K562 (cell line): Measurements from ENCODE around the gene BRPF1. TPM values are rescaled to one million over a fixed set of nuclear protein-coding genes. Genes with fewer than 3 reads are reported as not detected.

Experiments
- DNMT1 ChIP-seq: fragments of 450-650 bp; IDR thresholded peaks from 2 replicates; pipeline ENCODE4 v1.6.1; 2016; ENCODE audit warnings: antibody characterized with exemption, mild to moderate bottlenecking
- E2F1 ChIP-seq: sonication (generic); formaldehyde crosslinking; IDR thresholded peaks from 2 replicates; pipeline ENCODE4 v1.8.1; 2023; ENCODE audit warnings: mild to moderate bottlenecking, missing genetic modification reagents, moderate library complexity
- E2F6 ChIP-seq, 2 experiments: IDR thresholded peaks; 2 replicates each; pipeline ENCODE4 v1.6.1; 2011; ENCODE audit warnings: borderline replicate concordance in 1 of 2, control low read depth in 1 of 2, low read depth in 1 of 2, low read length in 1 of 2, mild to moderate bottlenecking in 1 of 2, mixed read lengths in 1 of 2, moderate library complexity in 1 of 2; ENCODE audit not compliant: insufficient read depth in 1 of 2, insufficient read length in 1 of 2, poor library complexity in 1 of 2, severe bottlenecking in 1 of 2; ENCODE audit errors: extremely low read depth in 1 of 2
- ELF4 ChIP-seq: fragments of 450-650 bp; formaldehyde crosslinking; IDR thresholded peaks from 2 replicates; pipeline ENCODE4 v1.4.0; 2022; ENCODE audit warnings: missing genetic modification characterization
- EP300 ChIP-seq: IDR thresholded peaks from 2 replicates; pipeline ENCODE4 v1.6.1; 2012; ENCODE audit warnings: low read length, improper control_type of control experiment
- FUS ChIP-seq: fragments of 200-400 bp; formaldehyde crosslinking; optimal IDR thresholded peaks from 2 replicates; pipeline ENCODE3; 2017; ENCODE audit warnings: low read depth, low read length
- ILF3 ChIP-seq: fragments of 450-650 bp; IDR thresholded peaks from 2 replicates; pipeline ENCODE4 v1.6.1; 2018; ENCODE audit warnings: antibody characterized with exemption, mild to moderate bottlenecking, moderate library complexity, borderline replicate concordance
- KDM1A ChIP-seq, 2 experiments: fragments of 450-650 bp; IDR thresholded peaks; 2 replicates each; pipeline ENCODE4 v1.6.1; 2016; ENCODE audit warnings: mild to moderate bottlenecking in 2 of 2
- LEF1 ChIP-seq: fragments of 450-650 bp; IDR thresholded peaks from 2 replicates; pipeline ENCODE4 v1.6.1; 2016; ENCODE audit warnings: mild to moderate bottlenecking
- MTA2 ChIP-seq: fragments of 450-650 bp; IDR thresholded peaks from 2 replicates; pipeline ENCODE4 v1.6.1; 2016; ENCODE audit warnings: low read depth
- PRPF4 ChIP-seq: fragments of 200-400 bp; formaldehyde crosslinking; IDR thresholded peaks from one replicate; pipeline ENCODE4 v1.6.1; 2017; ENCODE audit warnings: low read length, low read depth, mild to moderate bottlenecking; ENCODE audit not compliant: insufficient read depth, poor library complexity, severe bottlenecking
- RBM39 ChIP-seq: fragments of 200-400 bp; formaldehyde crosslinking; optimal IDR thresholded peaks from 2 replicates; pipeline ENCODE3; 2018; ENCODE audit warnings: low read depth, low read length
- SAFB2 ChIP-seq: fragments of 200-400 bp; formaldehyde crosslinking; IDR thresholded peaks from 2 replicates; pipeline ENCODE4 v1.6.1; 2018; ENCODE audit warnings: borderline replicate concordance, low read length, low read depth, moderate library complexity; ENCODE audit not compliant: severe bottlenecking
- SIRT6 ChIP-seq: IDR thresholded peaks from one replicate; pipeline ENCODE4 v1.6.1; 2012; ENCODE audit warnings: low read depth, mild to moderate bottlenecking, control low read depth, inconsistent platforms, low read length, moderate library complexity
- SMARCA5 ChIP-seq: fragments of 450-650 bp; IDR thresholded peaks from 2 replicates; pipeline ENCODE4 v1.6.1; 2016
- SRSF7 ChIP-seq: fragments of 200-400 bp; formaldehyde crosslinking; optimal IDR thresholded peaks from 2 replicates; pipeline ENCODE3; 2017; ENCODE audit warnings: mild to moderate bottlenecking, low read depth, low read length
- TCFL5 ChIP-seq: fragments of 250-450 bp; sonication (Bioruptor Pico); conservative IDR thresholded peaks from 2 replicates; pipeline ENCODE4 v1.6.1; 2021; ENCODE audit warnings: mild to moderate bottlenecking, moderate library complexity, matching md5 sums
- USF1 ChIP-seq: sonication (generic); formaldehyde crosslinking; IDR thresholded peaks from 2 replicates; pipeline ENCODE4 v1.9.0; 2022; ENCODE audit warnings: mild to moderate bottlenecking, missing genetic modification reagents
- XRCC3 ChIP-seq: fragments of 450-650 bp; IDR thresholded peaks from 2 replicates; pipeline ENCODE4 v1.6.1; 2017; ENCODE audit warnings: mild to moderate bottlenecking, moderate library complexity
- ZBTB8A ChIP-seq: fragments of 450-650 bp; IDR thresholded peaks from 2 replicates; pipeline ENCODE4 v1.6.1; 2018; ENCODE audit warnings: mild to moderate bottlenecking, moderate library complexity; ENCODE audit not compliant: partially characterized antibody
- ZC3H8 ChIP-seq: fragments of 450-650 bp; IDR thresholded peaks from 2 replicates; pipeline ENCODE4 v1.6.1; 2017
- ZNF24 ChIP-seq: fragments of 450-650 bp; IDR thresholded peaks from 2 replicates; pipeline ENCODE4 v1.6.1; 2016
- ZNF436 ChIP-seq: fragments of 250-450, 450-650 bp; sonication (Bioruptor Pico); formaldehyde crosslinking; IDR thresholded peaks from 2 replicates; pipeline ENCODE4 v1.7.0; 2020; ENCODE audit warnings: mild to moderate bottlenecking
- polyA plus RNA-seq, 8 experiments: library from polyadenylated mRNA; depleted of rRNA in 4 of 8; stranded (reverse) in 5 of 8; unstranded in 3 of 8; fragments of >200 nt; fragmentation: Nextera tagmentation in 2 of 8; fragmentation: Illumina TruSeq in 1 of 8; extraction: Ambion mirVana in 2 of 8; extraction: Trizol in 1 of 8; gene quantifications; 2 replicates each; pipeline versions ENCODE4 v1.2.1 to v1.2.3, GENCODE V29; 2011 to 2014; ENCODE audit warnings: inconsistent platforms in 1 of 8, missing spikeins in 1 of 8
- total RNA-seq, 7 experiments: library from RNA; depleted of rRNA in 6 of 7; stranded (reverse); fragments of >200 nt in 6 of 7; fragmentation: Illumina TruSeq in 2 of 7; extraction: Trizol in 2 of 7; gene quantifications; 2 replicates each; pipeline versions ENCODE4 v1.2.1 to v1.2.3, GENCODE V29; 2011 to 2021; ENCODE audit warnings: low replicate concordance in 1 of 7
- TF ChIP-seq, protein P1 (sequence below): IDR thresholded peaks from 3 replicates; pipeline ENCODE4 v1.6.1; 2011; ENCODE audit warnings: borderline replicate concordance, mild to moderate bottlenecking, moderate library complexity; ENCODE audit not compliant: insufficient read length; ENCODE audit errors: extremely low read depth

The BRPF1 gene
- total and polyA plus RNA-seq, 9 of the 15 experiments (the other 6 are each of a cell fraction or from before 2014, with no cell fraction given), result 1.1 to 40.2 (median 23.5) TPM

- TF ChIP-seq E2F6 (IDR thresholded peaks at IDR 0.05; ENCODE audit: borderline replicate concordance in 1 of 2, extremely low read depth in 1 of 2, insufficient read depth in 1 of 2, insufficient read length in 1 of 2, low read depth in 1 of 2, low read length in 1 of 2, poor library complexity in 1 of 2, severe bottlenecking in 1 of 2) (peak in 1 of 2 experiments; percentile 43), XRCC3 (no peak), ELF4 (CRISPR knock-in tag) (0 out of 2 replicates have a peak, but pooled peaks have one; percentile 1), ZBTB8A (no peak), PRPF4 (no peak), SAFB2 (no peak), USF1 (CRISPR knock-in tag) (no peak), KDM1A (IDR thresholded peaks at IDR 0.05) (no peak; a peak in 1 of 4 replicates), EP300 (no peak), TCFL5 (CRISPR knock-in tag) (no peak), SIRT6 (no peak), SMARCA5 (no peak), ILF3 (no peak), FUS (no peak), MTA2 (no peak), RBM39 (no peak), LEF1 (no peak), SRSF7 (no peak), ZC3H8 (no peak), ZNF24 (no peak), ZNF436 (CRISPR knock-in tag) (no peak), E2F1 (CRISPR knock-in tag) (no peak), DNMT1 (no peak)
- TF ChIP-seq, protein P1, sequence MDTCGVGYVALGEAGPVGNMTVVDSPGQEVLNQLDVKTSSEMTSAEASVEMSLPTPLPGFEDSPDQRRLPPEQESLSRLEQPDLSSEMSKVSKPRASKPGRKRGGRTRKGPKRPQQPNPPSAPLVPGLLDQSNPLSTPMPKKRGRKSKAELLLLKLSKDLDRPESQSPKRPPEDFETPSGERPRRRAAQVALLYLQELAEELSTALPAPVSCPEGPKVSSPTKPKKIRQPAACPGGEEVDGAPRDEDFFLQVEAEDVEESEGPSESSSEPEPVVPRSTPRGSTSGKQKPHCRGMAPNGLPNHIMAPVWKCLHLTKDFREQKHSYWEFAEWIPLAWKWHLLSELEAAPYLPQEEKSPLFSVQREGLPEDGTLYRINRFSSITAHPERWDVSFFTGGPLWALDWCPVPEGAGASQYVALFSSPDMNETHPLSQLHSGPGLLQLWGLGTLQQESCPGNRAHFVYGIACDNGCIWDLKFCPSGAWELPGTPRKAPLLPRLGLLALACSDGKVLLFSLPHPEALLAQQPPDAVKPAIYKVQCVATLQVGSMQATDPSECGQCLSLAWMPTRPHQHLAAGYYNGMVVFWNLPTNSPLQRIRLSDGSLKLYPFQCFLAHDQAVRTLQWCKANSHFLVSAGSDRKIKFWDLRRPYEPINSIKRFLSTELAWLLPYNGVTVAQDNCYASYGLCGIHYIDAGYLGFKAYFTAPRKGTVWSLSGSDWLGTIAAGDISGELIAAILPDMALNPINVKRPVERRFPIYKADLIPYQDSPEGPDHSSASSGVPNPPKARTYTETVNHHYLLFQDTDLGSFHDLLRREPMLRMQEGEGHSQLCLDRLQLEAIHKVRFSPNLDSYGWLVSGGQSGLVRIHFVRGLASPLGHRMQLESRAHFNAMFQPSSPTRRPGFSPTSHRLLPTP, result no peak
These were observed 38.1 kb downstream of the BRPF1 start, which contains the start of gene CAMK1 (continued) for GRCh38 chr3:9769426-9770275.
